DND-41 (cell line): ENCODE data around the gene GIMAP6.
A peak's percentile ranks its signal among the peaks of the same experiment; 100 is the strongest.

Source experiments
- ATAC-seq: fragments of 200-7000 bp; cut with Tn5 transposase; 3 replicates; pipeline ENCODE4 v1.9.1; 2021; ENCODE audit warnings: low read depth; ENCODE audit not compliant: insufficient read depth
- DNase-seq: peaks from one replicate; pipeline ENCODE4 v3.0.0-alpha.2; 2020
- H2AFZ ChIP-seq: 2 replicates; pipeline ENCODE4 v1.6.0; 2012; ENCODE audit warnings: low read depth, low read length
- H3K27ac ChIP-seq: 2 replicates; pipeline ENCODE4 v1.5.1; 2012; ENCODE audit warnings: low read length, inconsistent platforms
- H3K27me3 ChIP-seq: fragments of 200-600 bp; sonication (generic); 2 replicates; pipeline ENCODE4 v1.6.0; 2012; ENCODE audit warnings: low read length, mild to moderate bottlenecking, inconsistent platforms; ENCODE audit not compliant: insufficient read depth, poor library complexity
- H3K36me3 ChIP-seq: 2 replicates; pipeline ENCODE4 v1.5.1; 2012; ENCODE audit warnings: low read length, inconsistent platforms; ENCODE audit not compliant: insufficient read depth
- H3K4me1 ChIP-seq: 2 replicates; pipeline ENCODE4 v1.5.1; 2012; ENCODE audit warnings: mild to moderate bottlenecking, low read length; ENCODE audit not compliant: insufficient read depth
- H3K4me2 ChIP-seq: 2 replicates; pipeline ENCODE4 v1.6.0; 2012; ENCODE audit warnings: mild to moderate bottlenecking, moderate library complexity, low read length, inconsistent platforms; ENCODE audit not compliant: insufficient read depth
- H3K4me3 ChIP-seq, 2 experiments: fragments of 200-600 bp in 1 of 2; shearing (Covaris generic) in 1 of 2; 2 replicates each; pipeline ENCODE4 v1.5.1; 2012 to 2016; ENCODE audit warnings: inconsistent platforms in 2 of 2, low read length in 2 of 2, mild to moderate bottlenecking in 2 of 2, low read depth in 1 of 2, moderate library complexity in 1 of 2
- H3K79me2 ChIP-seq: 2 replicates; pipeline ENCODE4 v1.6.0; 2012; ENCODE audit warnings: low read length, inconsistent platforms; ENCODE audit not compliant: insufficient read depth
- H3K9ac ChIP-seq: 2 replicates; pipeline ENCODE4 v1.6.0; 2012; ENCODE audit warnings: low read depth, mild to moderate bottlenecking, inconsistent platforms, low read length, moderate library complexity
- H3K9me3 ChIP-seq: 2 replicates; pipeline ENCODE4 v1.5.1; 2012; ENCODE audit warnings: low read length, moderate library complexity, mild to moderate bottlenecking, inconsistent platforms; ENCODE audit not compliant: insufficient read depth, severe bottlenecking
- H4K20me1 ChIP-seq: 2 replicates; pipeline ENCODE4 v1.6.0; 2012; ENCODE audit warnings: low read length; ENCODE audit not compliant: insufficient read depth
- CTCF ChIP-seq: IDR thresholded peaks from 2 replicates; pipeline ENCODE4 v1.5.1; 2012; ENCODE audit warnings: borderline replicate concordance, low read length, moderate library complexity, mild to moderate bottlenecking; ENCODE audit not compliant: poor library complexity, severe bottlenecking; ENCODE audit errors: extremely low read depth
- EZH2 ChIP-seq: IDR thresholded peaks from 3 replicates; pipeline ENCODE4 v1.6.1; 2012; ENCODE audit warnings: borderline replicate concordance, low read depth, mild to moderate bottlenecking, moderate library complexity, low read length, inconsistent platforms; ENCODE audit not compliant: severe bottlenecking

GIMAP6 gene

GRCh38 chr7:150656047-150656446 is 23.9 kb upstream of the GIMAP6 start:
- H3K4me1 ChIP-seq: peaks cover 3% of the 10 kb centered on the region
- no peaks in the 10 kb centered on the region for H4K20me1 ChIP-seq
- no peak overlapping the region for H3K4me2 ChIP-seq
- H3K79me2 ChIP-seq: no peaks in the 10 kb centered on the region
- no peaks in the 10 kb centered on the region for H3K27me3 ChIP-seq
- no peak overlapping the region for H3K4me3 ChIP-seq
- ATAC-seq (no peak), DNase-seq (no peak)
- H3K9me3 ChIP-seq: peaks cover 28% of the 10 kb centered on the region
- no peak overlapping the region for H3K27ac ChIP-seq
- peaks cover 9% of the 10 kb centered on the region; the same call in 1 of the 2 replicates for H3K36me3 ChIP-seq
- no peak overlapping the region for H3K9ac ChIP-seq
- TF ChIP-seq EZH2: no peak
- no peak for TF ChIP-seq CTCF
- no peak overlapping the region for H2AFZ ChIP-seq

GRCh38 chr7:150654692-150655091 is 22.5 kb upstream of the GIMAP6 start:
- Histone ChIP-seq H3K4me2 (no peak overlapping the region), H3K79me2 (no peaks in the 10 kb centered on the region), H3K36me3 (peaks cover 9% of the 10 kb centered on the region; the same call in 1 of the 2 replicates), H3K9ac (no peak overlapping the region), H2AFZ (no peak overlapping the region), H3K4me1 (no peaks in the 10 kb centered on the region), H3K27ac (no peak overlapping the region), H3K4me3 (no peak overlapping the region), H3K27me3 (no peaks in the 10 kb centered on the region), H4K20me1 (no peaks in the 10 kb centered on the region), H3K9me3 (peaks cover 28% of the 10 kb centered on the region)
- no peak for ATAC-seq
- no peak for TF ChIP-seq CTCF
- TF ChIP-seq EZH2: no peak
- no peak for DNase-seq

- H3K27me3 ChIP-seq: no peaks in the 10 kb centered on the region
- no peak for TF ChIP-seq EZH2
- TF ChIP-seq CTCF: no peak
- no peak for ATAC-seq
- H4K20me1 ChIP-seq: no peaks in the 10 kb centered on the region
- peaks cover 27% of the 10 kb centered on the region for H3K4me1 ChIP-seq
- peak overlapping the region; percentile 20 for H3K27ac ChIP-seq
- DNase-seq: no peak
- no peaks in the 10 kb centered on the region for H3K36me3 ChIP-seq
- H3K79me2 ChIP-seq: no peaks in the 10 kb centered on the region
- no peak overlapping the region for H3K9ac ChIP-seq
- H3K4me2 ChIP-seq: no peak overlapping the region
- no peaks in the 10 kb centered on the region for H3K9me3 ChIP-seq
- H2AFZ ChIP-seq: peak overlapping the region; percentile 22; the same call in 1 of the 2 replicates
- no peak overlapping the region for H3K4me3 ChIP-seq
Observed at GRCh38 chr7:150649080-150649385, 16.8 kb upstream of the GIMAP6 start.
